ENCODE measurements around the gene ACOT7.

The ACOT7 gene

DNA sequence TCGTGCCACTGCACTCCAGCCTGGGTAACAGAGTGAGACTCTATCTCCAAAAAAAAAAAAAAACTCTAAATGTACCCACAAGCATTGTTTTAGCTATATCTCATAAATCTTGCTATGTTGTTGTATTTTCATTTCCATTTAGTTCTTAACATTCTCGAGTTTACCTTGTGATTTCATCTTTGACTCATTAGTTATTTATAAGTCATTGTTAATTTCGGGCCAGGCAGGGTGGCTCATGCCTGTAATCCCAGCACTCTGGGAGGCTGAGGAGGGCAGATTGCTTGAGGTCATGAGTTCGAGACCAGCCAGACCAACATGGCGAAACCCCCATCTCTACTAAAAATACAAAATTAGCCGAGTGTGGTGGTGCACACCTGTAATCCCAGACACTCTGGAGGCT lies 14.5 kb upstream of the ACOT7 start:
- Histone ChIP-seq H3K79me2 (ENCODE audit: insufficient read depth, low read length) (no peaks in the 10 kb centered on the region), H3K9me2 (ENCODE audit: low read depth, low read length) (no peaks in the 10 kb centered on the region), H3K27me3 (ENCODE audit: insufficient read depth, low read length) (peaks cover 4% of the 10 kb centered on the region; the same call in 1 of the 2 replicates), H3K36me3 (ENCODE audit: insufficient read depth, low read length) (no peaks in the 10 kb centered on the region), H3K4me2 (ENCODE audit: low read length) (no peak overlapping the region), H4K20me1 (ENCODE audit: insufficient read depth, low read length) (no peaks in the 10 kb centered on the region), H3K4me1 (ENCODE audit: insufficient read depth, low read length, severe bottlenecking) (no peaks in the 10 kb centered on the region), H3K9ac (ENCODE audit: low read length) (no peak overlapping the region), H3K9me3 (ENCODE audit: low read length) (no peaks in the 10 kb centered on the region), H3F3A (ENCODE audit: insufficient read depth, low read length) (no peaks in the 10 kb centered on the region), H2AFZ (ENCODE audit: low read length) (no peak overlapping the region), H3K4me3 (ENCODE audit: low read depth, low read length, poor library complexity, severe bottlenecking) (no peak overlapping the region), H3K27ac (ENCODE audit: low read depth, low read length, poor library complexity, severe bottlenecking) (no peak overlapping the region)
- no peak for TF ChIP-seq EZH2 (IDR thresholded peaks at IDR 0.05; ENCODE audit: borderline replicate concordance, low read length)
- TF ChIP-seq, protein P1, sequence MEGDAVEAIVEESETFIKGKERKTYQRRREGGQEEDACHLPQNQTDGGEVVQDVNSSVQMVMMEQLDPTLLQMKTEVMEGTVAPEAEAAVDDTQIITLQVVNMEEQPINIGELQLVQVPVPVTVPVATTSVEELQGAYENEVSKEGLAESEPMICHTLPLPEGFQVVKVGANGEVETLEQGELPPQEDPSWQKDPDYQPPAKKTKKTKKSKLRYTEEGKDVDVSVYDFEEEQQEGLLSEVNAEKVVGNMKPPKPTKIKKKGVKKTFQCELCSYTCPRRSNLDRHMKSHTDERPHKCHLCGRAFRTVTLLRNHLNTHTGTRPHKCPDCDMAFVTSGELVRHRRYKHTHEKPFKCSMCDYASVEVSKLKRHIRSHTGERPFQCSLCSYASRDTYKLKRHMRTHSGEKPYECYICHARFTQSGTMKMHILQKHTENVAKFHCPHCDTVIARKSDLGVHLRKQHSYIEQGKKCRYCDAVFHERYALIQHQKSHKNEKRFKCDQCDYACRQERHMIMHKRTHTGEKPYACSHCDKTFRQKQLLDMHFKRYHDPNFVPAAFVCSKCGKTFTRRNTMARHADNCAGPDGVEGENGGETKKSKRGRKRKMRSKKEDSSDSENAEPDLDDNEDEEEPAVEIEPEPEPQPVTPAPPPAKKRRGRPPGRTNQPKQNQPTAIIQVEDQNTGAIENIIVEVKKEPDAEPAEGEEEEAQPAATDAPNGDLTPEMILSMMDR (IDR thresholded peaks at IDR 0.05; ENCODE audit: low read length), result no peak

DNA sequence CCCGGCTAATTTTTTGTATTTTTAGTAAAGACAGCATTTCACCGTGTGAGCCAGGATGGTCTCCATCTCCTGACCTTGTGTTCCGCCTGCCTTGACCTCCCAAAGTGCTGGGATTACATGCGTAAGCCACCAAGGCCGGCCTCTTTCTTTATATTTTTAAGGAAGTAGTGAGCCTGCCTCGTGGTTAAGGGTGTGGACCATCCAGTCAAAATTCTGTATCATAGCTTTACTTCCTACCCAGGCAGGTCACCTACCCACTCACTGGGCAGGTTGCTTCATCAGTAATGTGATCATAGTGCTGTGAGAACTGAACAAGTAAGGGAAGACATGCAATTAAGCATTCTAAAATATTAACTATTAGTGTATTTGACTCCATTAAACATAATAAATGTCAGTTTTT lies 8.1 kb upstream of the ACOT7 start:
- no peak overlapping the region for H3K9ac ChIP-seq (ENCODE audit: low read length)
- H3K4me3 ChIP-seq (ENCODE audit: low read depth, low read length, poor library complexity, severe bottlenecking), result no peak overlapping the region
- H2AFZ ChIP-seq (ENCODE audit: low read length), result no peak overlapping the region
- no peaks in the 10 kb centered on the region for H3K79me2 ChIP-seq (ENCODE audit: insufficient read depth, low read length)
- no peaks in the 10 kb centered on the region for H4K20me1 ChIP-seq (ENCODE audit: insufficient read depth, low read length)
- no peaks in the 10 kb centered on the region for H3K9me2 ChIP-seq (ENCODE audit: low read depth, low read length)
- no peaks in the 10 kb centered on the region for H3F3A ChIP-seq (ENCODE audit: insufficient read depth, low read length)
- TF ChIP-seq, protein P1 (IDR thresholded peaks at IDR 0.05; ENCODE audit: low read length), result no peak
- no peak for TF ChIP-seq EZH2 (IDR thresholded peaks at IDR 0.05; ENCODE audit: borderline replicate concordance, low read length)
- H3K9me3 ChIP-seq (ENCODE audit: low read length), result no peaks in the 10 kb centered on the region
- H3K4me2 ChIP-seq (ENCODE audit: low read length), result no peak overlapping the region
- H3K27me3 ChIP-seq (ENCODE audit: insufficient read depth, low read length), result no peaks in the 10 kb centered on the region
- H3K27ac ChIP-seq (ENCODE audit: low read depth, low read length, poor library complexity, severe bottlenecking), result no peak overlapping the region
- H3K4me1 ChIP-seq (ENCODE audit: insufficient read depth, low read length, severe bottlenecking), result no peaks in the 10 kb centered on the region
- no peaks in the 10 kb centered on the region for H3K36me3 ChIP-seq (ENCODE audit: insufficient read depth, low read length)

DNA sequence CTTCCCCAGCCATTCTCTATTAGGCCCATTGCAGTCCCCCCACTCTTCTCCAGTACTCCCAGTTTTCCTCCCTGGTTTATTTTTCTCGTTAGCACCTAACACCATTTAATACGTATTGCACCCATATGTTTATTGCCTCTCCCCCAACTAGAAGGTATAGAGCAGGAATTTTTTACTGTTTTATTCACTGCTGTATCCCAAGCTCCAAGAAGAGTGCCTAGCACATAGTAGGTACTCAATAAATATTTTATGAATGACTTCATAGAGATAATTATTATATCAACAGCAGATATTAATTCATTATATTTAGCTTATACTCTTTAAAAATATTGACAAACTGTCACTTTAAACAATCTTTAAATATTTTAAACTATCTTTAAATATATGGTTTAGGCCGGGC lies 5.7 kb upstream of the ACOT7 start:
- no peaks in the 10 kb centered on the region for H3K27me3 ChIP-seq (ENCODE audit: insufficient read depth, low read length)
- no peaks in the 10 kb centered on the region for H3K9me3 ChIP-seq (ENCODE audit: low read length)
- no peaks in the 10 kb centered on the region for H3F3A ChIP-seq (ENCODE audit: insufficient read depth, low read length)
- H3K36me3 ChIP-seq (ENCODE audit: insufficient read depth, low read length), result no peaks in the 10 kb centered on the region
- TF ChIP-seq, protein P1 (IDR thresholded peaks at IDR 0.05; ENCODE audit: low read length), result no peak
- no peak for TF ChIP-seq EZH2 (IDR thresholded peaks at IDR 0.05; ENCODE audit: borderline replicate concordance, low read length)
- no peak overlapping the region for H3K9ac ChIP-seq (ENCODE audit: low read length)
- no peak overlapping the region for H3K27ac ChIP-seq (ENCODE audit: low read depth, low read length, poor library complexity, severe bottlenecking)
- no peak overlapping the region for H2AFZ ChIP-seq (ENCODE audit: low read length)
- H3K79me2 ChIP-seq (ENCODE audit: insufficient read depth, low read length), result no peaks in the 10 kb centered on the region
- peaks cover 2% of the 10 kb centered on the region for H3K4me1 ChIP-seq (ENCODE audit: insufficient read depth, low read length, severe bottlenecking)
- H4K20me1 ChIP-seq (ENCODE audit: insufficient read depth, low read length), result no peaks in the 10 kb centered on the region
- no peaks in the 10 kb centered on the region for H3K9me2 ChIP-seq (ENCODE audit: low read depth, low read length)
- no peak overlapping the region for H3K4me3 ChIP-seq (ENCODE audit: low read depth, low read length, poor library complexity, severe bottlenecking)
- H3K4me2 ChIP-seq (ENCODE audit: low read length), result no peak overlapping the region
